ENCODE data around the gene SLC22A7. TPM values are rescaled to one million over a fixed set of nuclear protein-coding genes. Genes with fewer than 3 reads are reported as not detected.

The SLC22A7 gene
- total and polyA plus RNA-seq, 2 donors from 2014 or later = 2.0 to 34.8 TPM

- intact Hi-C loops (cut with DNase I) = no loop called here
- Histone ChIP-seq H3K9me3 (ENCODE audit: control insufficient read depth in 2 of 3, insufficient read depth in 1 of 3, low read length in 3 of 3) (no peaks in the 10 kb centered on the region), H3K4me1 (ENCODE audit: control insufficient read depth in 2 of 3, insufficient read depth in 2 of 3, low read depth in 1 of 3, low read length in 3 of 3) (peaks cover 0 to 8% (median 0%) of the 10 kb centered on the region in 3 donors), H3K9ac (ENCODE audit: low read length in 3 of 3) (no peak overlapping the region), H3K27me3 (ENCODE audit: control insufficient read depth, insufficient read depth, low read length) (no peaks in the 10 kb centered on the region), H3K4me3 (ENCODE audit: low read length in 3 of 3) (no peak overlapping the region), H3K27ac (ENCODE audit: low read depth in 2 of 2, low read length in 2 of 2) (no peak overlapping the region), H3K36me3 (ENCODE audit: control insufficient read depth in 2 of 3, insufficient read depth in 3 of 3, low read length in 3 of 3) (no peaks in the 10 kb centered on the region)
- no peak for TF ChIP-seq CTCF (IDR thresholded peaks at IDR 0.05; ENCODE audit: borderline replicate concordance, extremely low read depth, insufficient read depth)
- no peak for FAIRE-seq
- no peak for DNase-seq
These were observed 6.3 kb downstream of the SLC22A7 start for GRCh38 chr6:43304361-43304760.

DNA sequence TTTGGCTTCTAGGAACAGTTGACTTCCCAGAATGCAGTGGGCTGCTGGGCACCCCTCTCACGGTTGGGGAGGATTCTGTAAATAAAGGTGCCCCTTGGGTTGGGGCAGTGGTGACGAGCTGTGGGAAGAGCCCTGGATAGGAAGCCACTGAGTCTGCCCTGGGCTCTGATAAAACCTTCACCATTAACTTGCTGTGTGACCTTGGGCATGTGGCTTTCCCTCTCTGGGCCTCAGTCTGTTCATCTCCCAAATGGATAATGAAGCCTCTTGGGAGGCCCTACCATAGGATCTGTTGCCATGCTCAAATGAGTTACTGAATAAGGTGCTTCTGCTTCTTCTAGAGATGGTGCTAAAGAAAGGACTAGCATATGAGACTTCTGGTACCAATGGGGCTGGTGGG lies 6.8 kb downstream of the SLC22A7 start:
- Histone ChIP-seq H3K27me3 (ENCODE audit: control insufficient read depth, insufficient read depth, low read length) (no peaks in the 10 kb centered on the region), H3K27ac (ENCODE audit: low read depth in 2 of 2, low read length in 2 of 2) (no peak overlapping the region), H3K9ac (ENCODE audit: low read length in 3 of 3) (no peak overlapping the region), H3K4me3 (ENCODE audit: low read length in 3 of 3) (no peak overlapping the region), H3K36me3 (ENCODE audit: control insufficient read depth in 2 of 3, insufficient read depth in 3 of 3, low read length in 3 of 3) (no peaks in the 10 kb centered on the region), H3K4me1 (ENCODE audit: control insufficient read depth in 2 of 3, insufficient read depth in 2 of 3, low read depth in 1 of 3, low read length in 3 of 3) (peaks cover 0 to 8% (median 0%) of the 10 kb centered on the region in 3 donors), H3K9me3 (ENCODE audit: control insufficient read depth in 2 of 3, insufficient read depth in 1 of 3, low read length in 3 of 3) (no peaks in the 10 kb centered on the region)
- DNase-seq (no peak), FAIRE-seq (no peak)
- TF ChIP-seq CTCF (IDR thresholded peaks at IDR 0.05; ENCODE audit: borderline replicate concordance, extremely low read depth, insufficient read depth) = no peak
- intact Hi-C loops (cut with DNase I) = no loop called here

GRCh38 chr6:43306086-43306485 lies 8.0 kb downstream of the SLC22A7 start:
- H3K27me3 ChIP-seq (ENCODE audit: control insufficient read depth, insufficient read depth, low read length) = no peaks in the 10 kb centered on the region
- no peaks in the 10 kb centered on the region for H3K9me3 ChIP-seq (ENCODE audit: control insufficient read depth in 2 of 3, insufficient read depth in 1 of 3, low read length in 3 of 3)
- H3K4me3 ChIP-seq (ENCODE audit: low read length in 3 of 3) = no peak overlapping the region
- DNase-seq (peak in 1 of 5 donors; percentile 26), FAIRE-seq (no peak)
- H3K36me3 ChIP-seq (ENCODE audit: control insufficient read depth in 2 of 3, insufficient read depth in 3 of 3, low read length in 3 of 3) = no peaks in the 10 kb centered on the region
- no peak overlapping the region for H3K9ac ChIP-seq (ENCODE audit: low read length in 3 of 3)
- TF ChIP-seq CTCF (IDR thresholded peaks at IDR 0.05; ENCODE audit: borderline replicate concordance, extremely low read depth, insufficient read depth) = no peak
- H3K27ac ChIP-seq (ENCODE audit: low read depth in 2 of 2, low read length in 2 of 2) = no peak overlapping the region
- peaks cover 0 to 8% (median 0%) of the 10 kb centered on the region in 3 donors for H3K4me1 ChIP-seq (ENCODE audit: control insufficient read depth in 2 of 3, insufficient read depth in 2 of 3, low read depth in 1 of 3, low read length in 3 of 3)
- intact Hi-C loops (cut with DNase I) = no loop called here
